IMR-90 (cell line): ENCODE measurements around the gene OGG1. TPM values are rescaled to one million over a fixed set of nuclear protein-coding genes. Genes with fewer than 3 reads are reported as not detected.

ENCODE experiments used
- ATAC-seq: fragments of 200-7000 bp; cut with Tn5 transposase; 2 replicates; pipeline ENCODE4 v1.9.1; 2020; ENCODE audit warnings: low read depth, mild to moderate bottlenecking, moderate library complexity
- BruUV-seq: library from RNA; stranded (reverse); fragments of 400-500 nt; replicated peaks from 2 replicates; lab custom pipeline; 2021; lab: Mats Ljungman, UMichigan
- CTCF ChIA-PET: fragments of 300-600 bp; formaldehyde crosslinking; extraction: SDS; loops from one replicate; lab custom pipeline; 2021; ENCODE audit warnings: antibody characterized with exemption; lab: Yijun Ruan, JAX
- POLR2A ChIA-PET: fragments of 300-600 bp; sonication (Branson Sonifier 250); formaldehyde crosslinking; loops from one replicate; lab custom pipeline; 2022; ENCODE audit warnings: antibody characterized with exemption; ENCODE audit not compliant: unreplicated experiment; lab: Charles Lee
- DNase-seq: peaks from one replicate; pipeline ENCODE4 v3.0.0; 2013
- H2AFZ ChIP-seq: replicated peaks from 2 replicates; pipeline ENCODE3; 2013; ENCODE audit warnings: low read length, mild to moderate bottlenecking; ENCODE audit not compliant: poor library complexity
- H2AK5ac ChIP-seq: 2 replicates; pipeline ENCODE4 v1.6.1; 2013; ENCODE audit warnings: low read depth, low read length, inconsistent platforms
- H2AK9ac ChIP-seq: replicated peaks from 2 replicates; pipeline ENCODE3; 2013; ENCODE audit warnings: mild to moderate bottlenecking, low read depth, low read length, moderate library complexity; ENCODE audit not compliant: poor library complexity
- H2BK120ac ChIP-seq: 2 replicates; pipeline ENCODE4 v1.6.1; 2013; ENCODE audit warnings: low read depth, low read length, inconsistent platforms
- H2BK15ac ChIP-seq: 3 replicates; pipeline ENCODE4 v1.6.1; 2013; ENCODE audit warnings: low read depth, low read length, inconsistent platforms
- H2BK20ac ChIP-seq: 2 replicates; pipeline ENCODE4 v1.6.1; 2013; ENCODE audit warnings: low read depth, mild to moderate bottlenecking, inconsistent platforms, low read length, moderate library complexity
- H2BK5ac ChIP-seq: 2 replicates; pipeline ENCODE4 v1.6.1; 2013; ENCODE audit warnings: mild to moderate bottlenecking, low read depth, low read length, inconsistent platforms; ENCODE audit not compliant: poor library complexity, severe bottlenecking
- H3K14ac ChIP-seq: replicated peaks from 2 replicates; pipeline ENCODE4 v1.6.1; 2013; ENCODE audit warnings: low read depth, low read length, inconsistent platforms
- H3K18ac ChIP-seq: 2 replicates; pipeline ENCODE4 v1.6.1; 2013; ENCODE audit warnings: low read depth, low read length, control low read depth
- H3K23ac ChIP-seq: 2 replicates; pipeline ENCODE4 v1.6.1; 2013; ENCODE audit warnings: low read depth, low read length, inconsistent platforms
- H3K27ac ChIP-seq: 2 replicates; pipeline ENCODE4 v1.5.1; 2013; ENCODE audit warnings: mild to moderate bottlenecking, control low read depth, low read length; ENCODE audit not compliant: insufficient read depth
- H3K27me3 ChIP-seq: 2 replicates; pipeline ENCODE4 v1.6.1; 2013; ENCODE audit warnings: low read length; ENCODE audit not compliant: control insufficient read depth, insufficient read depth
- H3K36me3 ChIP-seq: 2 replicates; pipeline ENCODE4 v1.6.1; 2013; ENCODE audit warnings: low read length, mixed read lengths; ENCODE audit not compliant: control insufficient read depth, insufficient read depth
- H3K4ac ChIP-seq: 2 replicates; pipeline ENCODE4 v1.6.1; 2013; ENCODE audit warnings: low read depth, low read length, inconsistent platforms
- H3K4me1 ChIP-seq: 2 replicates; pipeline ENCODE4 v1.6.1; 2013; ENCODE audit warnings: low read length, mixed read lengths; ENCODE audit not compliant: control insufficient read depth, insufficient read depth
- H3K4me2 ChIP-seq: 2 replicates; pipeline ENCODE4 v1.6.1; 2013; ENCODE audit warnings: low read depth, mild to moderate bottlenecking, control low read depth, low read length, moderate library complexity
- H3K4me3 ChIP-seq: 2 replicates; pipeline ENCODE4 v1.5.1; 2013; ENCODE audit warnings: low read depth, mild to moderate bottlenecking, control low read depth, low read length, moderate library complexity; ENCODE audit not compliant: insufficient read depth
- H3K56ac ChIP-seq: 2 replicates; pipeline ENCODE4 v1.6.1; 2013; ENCODE audit warnings: low read length, inconsistent platforms; ENCODE audit not compliant: insufficient read depth; ENCODE audit errors: extremely low read depth
- H3K79me1 ChIP-seq, 2 experiments: 2 replicates each; pipeline ENCODE4 v1.6.1; 2013; ENCODE audit warnings: low read length in 2 of 2, inconsistent platforms in 1 of 2, low read depth in 1 of 2
- H3K9ac ChIP-seq: 2 replicates; pipeline ENCODE4 v1.6.1; 2013; ENCODE audit warnings: low read depth, low read length, control low read depth
- H3K9me1 ChIP-seq: 2 replicates; pipeline ENCODE4 v1.6.1; 2013; ENCODE audit warnings: low read length, inconsistent platforms; ENCODE audit not compliant: insufficient read depth
- H3K9me3 ChIP-seq: 2 replicates; pipeline ENCODE4 v1.6.1; 2013; ENCODE audit warnings: low read length; ENCODE audit not compliant: control insufficient read depth, insufficient read depth
- H4K20me1 ChIP-seq: 2 replicates; pipeline ENCODE4 v1.6.1; 2013; ENCODE audit warnings: low read length, inconsistent platforms; ENCODE audit not compliant: insufficient read depth
- H4K5ac ChIP-seq: 2 replicates; pipeline ENCODE4 v1.6.1; 2013; ENCODE audit warnings: mild to moderate bottlenecking, low read depth, low read length, control low read depth
- H4K8ac ChIP-seq, 2 experiments: 2 replicates each; pipeline ENCODE4 v1.6.1; 2013; ENCODE audit warnings: low read depth in 2 of 2, low read length in 2 of 2, control low read depth in 1 of 2, inconsistent platforms in 1 of 2
- H4K91ac ChIP-seq: 2 replicates; pipeline ENCODE4 v1.6.1; 2013; ENCODE audit warnings: low read depth, low read length, inconsistent platforms; ENCODE audit not compliant: insufficient read depth
- BHLHE40 ChIP-seq: fragments of 150-350 bp; IDR thresholded peaks from 2 replicates; pipeline ENCODE4 v1.6.1; 2016; ENCODE audit warnings: mild to moderate bottlenecking, low read depth, low read length
- CEBPB ChIP-seq: IDR thresholded peaks from 2 replicates; pipeline ENCODE4 v1.6.1; 2012; ENCODE audit warnings: low read depth, low read length, improper control_type of control experiment
- ELK1 ChIP-seq: fragments of 150-350 bp; IDR thresholded peaks from 2 replicates; pipeline ENCODE4 v1.6.1; 2016; ENCODE audit warnings: low read depth, mild to moderate bottlenecking, low read length, moderate library complexity, borderline replicate concordance
- FOS ChIP-seq: fragments of 150-350 bp; IDR thresholded peaks from 2 replicates; pipeline ENCODE4 v1.6.1; 2016; ENCODE audit warnings: low read depth, low read length
- NFE2L2 ChIP-seq: fragments of 150-350 bp; IDR thresholded peaks from 2 replicates; pipeline ENCODE4 v1.6.1; 2016; ENCODE audit warnings: low read depth, mild to moderate bottlenecking, low read length
- POLR2A ChIP-seq: IDR thresholded peaks from 2 replicates; pipeline ENCODE4 v1.6.1; 2012; ENCODE audit warnings: mild to moderate bottlenecking, low read depth, low read length
- RFX5 ChIP-seq: IDR thresholded peaks from 2 replicates; pipeline ENCODE4 v1.8.0; 2012; ENCODE audit warnings: low read depth, mild to moderate bottlenecking, low read length, moderate library complexity
- SMC3 ChIP-seq: fragments of 150-350 bp; IDR thresholded peaks from 2 replicates; pipeline ENCODE4 v1.6.1; 2016; ENCODE audit warnings: low read depth, mild to moderate bottlenecking, antibody characterized with exemption, low read length, moderate library complexity
- WGBS, 2 experiments: methylation state at CpG; one replicate each; pipeline versions ENCODE4 v1.1.5 to v1.1.7; 2013; ENCODE audit warnings: missing lambda C conversion rate in 2 of 2; ENCODE audit not compliant: insufficient read length in 1 of 2; ENCODE audit errors: extremely low coverage in 2 of 2; 5-methylcytosine and 5-hydroxymethylcytosine counted together
- dilution Hi-C: fragments of 300-500 bp; cut with HindIII; formaldehyde crosslinking; loops from one replicate; pipeline ENCODE4 v1.14.3; 2018; ENCODE audit warnings: low sequenced_read_pairs; ENCODE audit not compliant: unreplicated experiment
- in situ Hi-C: fragments of 300-500 bp; cut with MboI; formaldehyde crosslinking; loops from 3 replicates; pipeline ENCODE4 v1.14.3; 2019; ENCODE audit warnings: low sequenced_read_pairs, inconsistent platforms, mixed read lengths
- intact Hi-C: fragments of 100-400 bp; cut with micrococcal nuclease; formaldehyde crosslinking; loops from 2 replicates; pipeline ENCODE4 v1.10.0; 2022
- polyA plus RNA-seq, 3 experiments: library from polyadenylated mRNA; depleted of rRNA; stranded (reverse); fragments of >200 nt; gene quantifications; 2 replicates each; pipeline ENCODE4 v1.2.3, GENCODE V29; 2012; ENCODE audit warnings: low replicate concordance in 1 of 3
- total RNA-seq: library from RNA; depleted of rRNA; stranded (reverse); fragments of >200 nt; gene quantifications from 2 replicates; pipeline ENCODE4 v1.2.3, GENCODE V29; 2012

Gene OGG1
- total and polyA plus RNA-seq, 2 of the 4 experiments (the other 2 are of a cell fraction) = 14.9 to 25.6 TPM

- TF ChIP-seq ELK1 = no peak
Observed at GRCh38 chr3:9715764-9716437, 33.9 kb upstream of the OGG1 start (continued).

- Histone ChIP-seq H3K9me3 (no peaks in the 10 kb centered on the region), H3K4me3 (no peak overlapping the region), H3K56ac (no peak overlapping the region), H3K9ac (no peak overlapping the region), H4K5ac (no peak overlapping the region), H3K23ac (no peak overlapping the region), H4K20me1 (no peaks in the 10 kb centered on the region), H2AFZ (no peak overlapping the region), H2BK20ac (no peak overlapping the region), H3K4me1 (peaks cover 2% of the 10 kb centered on the region; the same call in 1 of the 2 replicates), H2BK120ac (no peak overlapping the region), H3K79me1 (no peaks in the 10 kb centered on the region), H3K27ac (no peak overlapping the region), H3K36me3 (no peaks in the 10 kb centered on the region), H3K4me2 (no peak overlapping the region), H4K91ac (no peak overlapping the region), H2BK5ac (no peak overlapping the region), H3K4ac (no peak overlapping the region), H2AK9ac (no peak overlapping the region), H2BK15ac (no peak overlapping the region), H3K18ac (no peak overlapping the region), H2AK5ac (no peak overlapping the region), H4K8ac (no peak overlapping the region), H3K14ac (no peak overlapping the region), H3K27me3 (peaks cover 15% of the 10 kb centered on the region), H3K9me1 (no peaks in the 10 kb centered on the region)
- CTCF ChIA-PET = no interaction called here
- intact Hi-C loops = loop anchor here (5.0 to 10.0 kb wide), 3 partner anchors 200 to 508 kb away; partner anchors contain the start of genes CRELD1 and IL17RC
- no peak for TF ChIP-seq POLR2A
- no peak for TF ChIP-seq SMC3
- TF ChIP-seq BHLHE40 = no peak
- 0 out of 2 replicates have a peak, but pooled peaks have one; percentile 2 for TF ChIP-seq CEBPB
- no peak for TF ChIP-seq RFX5
- no peak for TF ChIP-seq FOS
- TF ChIP-seq NFE2L2 = no peak
- BruUV-seq = no TSS peak
- dilution Hi-C loops = no loop called here
- in situ Hi-C loops = no loop called here
- 67% methylated on average over 1 of the region's 5 CpGs; no CpG with 5 or more reads in 1 of the 2 experiments for WGBS, 2 experiments
- DNase-seq (no peak), ATAC-seq (no peak)
- POLR2A ChIA-PET = no interaction called here
Observed at GRCh38 chr3:9716801-9717555, 32.8 kb upstream of the OGG1 start.
